Mucosa of descending colon (tissue), 3 donors: ENCODE data around the gene CT45A1. TPM values are rescaled to one million over a fixed set of nuclear protein-coding genes. Genes with fewer than 3 reads are reported as not detected.
"Not testable (repeated sequence)": the region's sequence is repeated elsewhere in the genome, so short reads cannot be mapped to it uniquely, and the experiment has no call there.

ENCODE experiments used
- ATAC-seq: fragments of 200-7000 bp; cut with Tn5 transposase; one replicate; pipeline ENCODE4 v1.9.1; 2020; ENCODE audit warnings: mild to moderate bottlenecking, moderate library complexity
- DNase-seq, 3 donors: peaks; one replicate each; pipeline ENCODE4 v3.0.0-alpha.2; 2020
- H3K36me3 ChIP-seq: fragments of 200-600 bp; one replicate; pipeline ENCODE4 v1.8.0; 2021; ENCODE audit warnings: low read depth, mild to moderate bottlenecking
- H3K4me1 ChIP-seq: fragments of 200-600 bp; one replicate; pipeline ENCODE4 v1.8.0; 2021; ENCODE audit warnings: low read depth, mild to moderate bottlenecking
- H3K4me3 ChIP-seq: fragments of 200-600 bp; one replicate; pipeline ENCODE4 v1.8.0; 2021; ENCODE audit warnings: mild to moderate bottlenecking
- H3K9me3 ChIP-seq: fragments of 200-600 bp; one replicate; pipeline ENCODE4 v1.8.0; 2021; ENCODE audit warnings: mild to moderate bottlenecking
- intact Hi-C, 2 donors: fragments of 100-400 bp; cut with DNase I in 1 of 2; cut with micrococcal nuclease in 1 of 2; formaldehyde crosslinking; loops; one replicate each; pipeline versions ENCODE4 v1.11.0 to v1.11.1; 2022; cut with DNase I, micrococcal nuclease
- total RNA-seq, 3 donors: library from RNA; stranded (reverse); fragmentation: NEBNext Ultra II Directional in 2 of 3; extraction: Animal tissue kit (Norgen Biotek cat#: 25700) in 2 of 3; gene quantifications; one replicate each; pipeline versions ENCODE4 v1.2.1 to v1.2.4, GENCODE V29; 2021 to 2023
- TF ChIP-seq, protein P1 (sequence below): fragments of 200-600 bp; IDR thresholded peaks from one replicate; pipeline ENCODE4 v1.8.0; 2022; ENCODE audit warnings: antibody characterized with exemption, mild to moderate bottlenecking
- donor health status: DM: no; HTN: no; CAD: no; lungs with moderate emphysema.
- donor health status: DM: no; HTN: no; CAD: no.
- donor health status: DM: no; HTN: yes; CAD: no.

CT45A1 gene
- total RNA-seq, 3 donors from 2014 or later = not detected

DNA sequence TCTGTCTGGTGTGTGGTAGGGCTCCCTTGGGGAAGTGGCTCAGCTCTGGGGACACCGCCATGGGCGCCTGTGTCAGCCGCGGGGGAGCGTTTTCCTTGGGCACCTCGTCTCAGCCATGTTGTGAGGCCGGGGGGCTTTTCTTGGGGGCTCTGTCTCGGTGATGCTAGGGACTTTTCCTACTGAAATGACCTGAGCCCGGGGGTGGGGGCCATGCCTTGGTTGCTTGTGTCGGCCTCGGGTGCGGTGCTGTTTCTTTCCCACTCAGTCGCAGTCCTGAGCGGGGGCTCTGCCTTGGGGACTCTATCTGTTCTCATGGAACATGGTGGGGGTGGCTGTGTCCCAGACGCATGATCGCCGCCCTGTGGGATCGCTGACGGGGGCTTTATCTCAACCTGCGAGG lies 356 bp downstream of the CT45A1 start:
- ATAC-seq = no peak
- H3K4me3 ChIP-seq = no peak overlapping the region
- intact Hi-C loops = no loop called here
- TF ChIP-seq, protein P1, sequence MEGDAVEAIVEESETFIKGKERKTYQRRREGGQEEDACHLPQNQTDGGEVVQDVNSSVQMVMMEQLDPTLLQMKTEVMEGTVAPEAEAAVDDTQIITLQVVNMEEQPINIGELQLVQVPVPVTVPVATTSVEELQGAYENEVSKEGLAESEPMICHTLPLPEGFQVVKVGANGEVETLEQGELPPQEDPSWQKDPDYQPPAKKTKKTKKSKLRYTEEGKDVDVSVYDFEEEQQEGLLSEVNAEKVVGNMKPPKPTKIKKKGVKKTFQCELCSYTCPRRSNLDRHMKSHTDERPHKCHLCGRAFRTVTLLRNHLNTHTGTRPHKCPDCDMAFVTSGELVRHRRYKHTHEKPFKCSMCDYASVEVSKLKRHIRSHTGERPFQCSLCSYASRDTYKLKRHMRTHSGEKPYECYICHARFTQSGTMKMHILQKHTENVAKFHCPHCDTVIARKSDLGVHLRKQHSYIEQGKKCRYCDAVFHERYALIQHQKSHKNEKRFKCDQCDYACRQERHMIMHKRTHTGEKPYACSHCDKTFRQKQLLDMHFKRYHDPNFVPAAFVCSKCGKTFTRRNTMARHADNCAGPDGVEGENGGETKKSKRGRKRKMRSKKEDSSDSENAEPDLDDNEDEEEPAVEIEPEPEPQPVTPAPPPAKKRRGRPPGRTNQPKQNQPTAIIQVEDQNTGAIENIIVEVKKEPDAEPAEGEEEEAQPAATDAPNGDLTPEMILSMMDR = no peak
- H3K9me3 ChIP-seq = no peaks in the 10 kb centered on the region
- H3K4me1 ChIP-seq = no peaks in the 10 kb centered on the region
- H3K36me3 ChIP-seq = no peaks in the 10 kb centered on the region
- no peak for DNase-seq

DNA sequence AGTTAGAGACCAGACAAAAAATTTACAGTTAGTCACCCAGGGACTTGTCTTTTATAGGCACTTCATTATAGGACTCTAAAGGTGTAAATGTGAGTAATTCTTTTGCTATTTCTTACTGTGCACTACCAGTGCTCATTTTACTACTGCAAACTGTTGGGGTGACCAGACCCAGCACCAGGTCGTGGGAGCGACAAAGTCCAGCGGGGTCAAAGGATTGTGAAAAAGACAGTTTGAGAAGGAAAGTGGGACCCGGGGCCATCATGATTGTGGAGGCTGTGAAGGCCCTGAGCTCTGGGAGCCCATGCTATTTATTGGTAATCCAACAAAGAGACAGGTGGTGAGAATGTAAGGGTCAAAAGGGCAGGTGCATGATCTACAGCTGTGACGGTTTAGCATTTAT lies 21.2 kb downstream of the CT45A1 start:
- H3K9me3 ChIP-seq, DNase-seq, H3K4me3 ChIP-seq, ATAC-seq, H3K36me3 ChIP-seq, intact Hi-C loops, H3K4me1 ChIP-seq: not testable (repeated sequence)

DNA sequence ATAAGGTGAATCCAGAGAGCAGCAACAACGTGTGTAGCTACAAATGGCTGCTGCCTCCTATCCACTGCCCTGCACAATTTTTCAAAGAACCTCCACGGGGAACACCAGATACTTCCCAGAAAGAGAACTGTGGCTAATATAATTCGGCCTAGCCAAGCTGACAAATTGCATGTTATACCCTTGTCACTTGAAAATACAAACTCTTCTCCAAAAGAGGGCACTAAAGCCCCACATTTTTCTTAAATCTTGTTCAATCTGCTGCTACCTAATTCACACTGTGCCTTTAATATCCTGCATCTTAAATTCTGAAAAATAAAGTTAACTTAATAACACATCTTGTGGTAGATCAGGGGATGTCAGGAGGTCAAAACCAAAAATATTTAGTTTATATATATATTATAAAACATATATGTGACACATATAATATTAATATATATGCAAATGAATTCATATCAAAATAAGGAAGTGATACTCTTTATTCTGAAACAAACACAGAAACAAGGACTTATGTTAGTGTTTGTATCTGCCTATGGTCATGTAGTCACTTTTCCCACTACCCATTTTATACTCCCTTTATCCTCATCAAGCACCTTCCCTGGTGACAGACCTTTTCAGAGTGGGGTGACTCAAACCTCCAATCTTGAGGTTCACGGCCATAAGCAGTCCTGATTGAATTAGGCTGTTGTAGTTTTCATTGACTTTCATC lies 24.1 kb downstream of the CT45A1 start:
- DNase-seq (no peak), ATAC-seq (no peak)
- no peak overlapping the region for H3K4me3 ChIP-seq
- H3K4me1 ChIP-seq = no peaks in the 10 kb centered on the region
- TF ChIP-seq, protein P1 = no peak
- intact Hi-C loops = no loop called here
- H3K36me3 ChIP-seq = no peaks in the 10 kb centered on the region
- no peaks in the 10 kb centered on the region for H3K9me3 ChIP-seq

DNA sequence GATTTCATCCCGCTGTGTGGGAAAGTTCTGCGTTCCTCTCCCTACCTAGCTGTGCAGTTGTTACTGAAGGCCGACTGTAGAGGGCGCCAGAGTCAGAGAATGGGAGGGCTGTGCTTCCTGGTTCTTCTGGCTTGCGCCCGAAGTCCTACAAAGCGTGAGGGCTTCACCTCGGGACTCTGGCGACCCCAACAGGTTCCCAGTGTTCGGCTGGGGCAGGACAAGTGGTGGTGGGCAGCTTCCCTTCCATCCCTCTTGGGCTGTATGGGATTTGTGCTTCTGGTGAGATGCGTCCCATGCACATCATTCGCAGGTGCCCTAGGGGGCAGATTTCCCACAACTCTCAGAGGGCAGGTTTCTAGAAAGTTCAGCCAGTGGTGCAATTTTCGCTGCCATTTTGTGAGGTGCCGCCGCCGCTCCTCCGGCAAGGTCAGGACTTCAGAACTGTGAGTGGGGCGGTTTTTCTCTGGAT lies 27.3 kb downstream of the CT45A1 start:
- DNase-seq = peak in 2 of 3 donors; percentile 23 to 32
- Histone ChIP-seq H3K4me3 (no peak overlapping the region), H3K36me3 (no peaks in the 10 kb centered on the region), H3K4me1 (no peaks in the 10 kb centered on the region), H3K9me3 (no peaks in the 10 kb centered on the region)
- intact Hi-C loops = no loop called here
- TF ChIP-seq, protein P1 = no peak
- ATAC-seq = peak; percentile 71

DNA sequence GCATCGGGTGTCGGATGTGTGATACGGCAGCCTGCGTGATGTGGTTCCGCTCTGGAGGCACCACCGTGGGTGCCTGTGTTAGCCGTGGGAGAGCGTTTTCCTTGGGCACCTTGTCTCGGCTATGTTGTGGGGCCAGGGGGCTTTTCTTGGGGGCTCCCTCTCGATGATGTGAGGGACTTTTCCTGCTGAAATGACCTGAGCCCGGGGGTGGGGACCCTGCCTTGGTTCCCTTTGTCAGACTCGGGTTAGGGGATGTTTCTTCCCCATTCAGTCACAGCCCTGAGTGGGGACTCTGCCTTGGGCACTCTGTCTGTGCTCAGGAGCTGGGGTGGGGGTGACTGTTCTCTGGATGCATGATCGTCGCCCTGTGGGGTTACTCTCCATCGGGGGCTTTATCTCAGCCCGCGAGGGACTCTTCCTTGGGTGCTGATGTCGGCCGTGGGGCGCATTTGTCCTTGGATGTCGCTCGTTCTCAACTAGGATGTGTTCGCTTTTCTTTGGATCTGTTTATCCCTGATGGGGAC lies 27.8 kb downstream of the CT45A1 start:
- Histone ChIP-seq H3K4me1 (no peaks in the 10 kb centered on the region), H3K9me3 (no peaks in the 10 kb centered on the region), H3K36me3 (no peaks in the 10 kb centered on the region), H3K4me3 (no peak overlapping the region)
- DNase-seq = no peak
- TF ChIP-seq, protein P1 = no peak
- intact Hi-C loops = no loop called here
- ATAC-seq = no peak

DNA sequence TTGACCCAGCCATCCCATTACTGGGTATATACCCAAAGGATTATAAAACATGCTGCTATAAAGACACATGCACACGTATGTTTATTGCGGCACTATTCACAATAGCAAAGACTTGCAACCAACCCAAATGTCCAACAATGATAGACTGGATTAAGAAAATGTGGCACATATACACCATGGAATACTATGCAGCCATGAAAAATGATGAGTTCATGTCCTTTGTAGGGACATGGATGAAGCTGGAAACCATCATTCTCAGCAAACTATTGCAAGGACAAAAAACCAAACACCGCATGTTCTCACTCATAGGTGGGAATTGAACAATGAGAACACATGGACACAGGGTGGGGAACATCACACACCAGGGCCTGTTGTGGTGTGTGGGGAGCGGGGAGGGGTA lies 31.3 kb downstream of the CT45A1 start:
- H3K4me3 ChIP-seq, H3K36me3 ChIP-seq, H3K9me3 ChIP-seq, intact Hi-C loops, H3K4me1 ChIP-seq, DNase-seq, ATAC-seq: not testable (repeated sequence)

DNA sequence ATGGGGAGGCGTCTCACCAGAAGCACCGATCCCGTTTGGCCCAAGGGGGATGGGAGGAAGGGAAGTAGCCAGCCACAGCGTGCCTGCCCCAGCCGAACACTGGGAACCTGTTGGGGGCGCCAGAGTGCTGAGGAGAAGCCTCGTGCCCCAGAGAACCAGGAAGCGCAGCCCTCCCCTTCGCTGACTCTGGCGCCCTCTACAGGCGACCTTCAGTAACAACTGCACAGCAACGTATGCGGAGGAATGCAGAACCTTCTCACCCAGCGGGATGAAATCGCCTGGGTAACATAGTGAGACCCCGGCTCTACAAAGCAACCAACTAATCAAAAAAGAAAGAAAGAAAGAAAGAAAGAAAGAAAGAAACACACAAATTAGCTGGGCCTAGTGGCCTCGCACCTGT lies 54.7 kb downstream of the CT45A1 start, which contains the start of gene CT45A3:
TSS of gene CT45A3 (minus strand) at position 101 of the 400 bp plus-strand sequence. CDS start 3,747 bp downstream, outside the sequence.
- ATAC-seq, H3K9me3 ChIP-seq, intact Hi-C loops, H3K4me1 ChIP-seq, H3K36me3 ChIP-seq, DNase-seq, H3K4me3 ChIP-seq: not testable (repeated sequence)

Other genes with a start within 250 kb of the CT45A1 start
- 10 to 100 TPM; 14.2 to 19.8 (median 15.0) TPM for gene INTS6L, start 193.0 kb upstream of the CT45A1 start, total RNA-seq
- gene CT45A3, start 54.6 kb downstream of the CT45A1 start, total RNA-seq = not detected
- gene CT45A5, start 71.9 kb downstream of the CT45A1 start, total RNA-seq = not detected
- gene CT45A6, start 89.1 kb downstream of the CT45A1 start, total RNA-seq = not detected
- gene CT45A2, start 106.4 kb downstream of the CT45A1 start, total RNA-seq = not detected
- not detected for gene CT45A7, start 123.6 kb downstream of the CT45A1 start, total RNA-seq
- gene CT45A8, start 140.9 kb downstream of the CT45A1 start, total RNA-seq = not detected
- not detected for gene CT45A9, start 158.2 kb downstream of the CT45A1 start, total RNA-seq
- not detected for gene CT45A10, start 179.8 kb downstream of the CT45A1 start, total RNA-seq
- gene SAGE1, start 180.1 kb downstream of the CT45A1 start, total RNA-seq = not detected